Transverse colon (tissue), 4 donors: ENCODE data around the gene PDE10A.

Experiments used
- EP300 ChIP-seq: sonication (generic); formaldehyde crosslinking; IDR thresholded peaks from one replicate; pipeline ENCODE4 v1.6.1; 2017; ENCODE audit warnings: antibody characterized with exemption, low read depth
- POLR2A ChIP-seq: fragments of 450-650 bp; IDR thresholded peaks from one replicate; pipeline ENCODE4 v1.6.1; 2016; ENCODE audit warnings: antibody characterized with exemption, mild to moderate bottlenecking, moderate library complexity
- POLR2AphosphoS5 ChIP-seq, 3 donors: sonication (generic); formaldehyde crosslinking; IDR thresholded peaks; one replicate each; pipeline ENCODE4 v1.6.1; 2016; ENCODE audit warnings: antibody characterized with exemption in 3 of 3
- TF ChIP-seq, protein P1 (sequence below), 5 experiments: fragments of 200-600 bp in 3 of 5; fragments of 450-650 bp in 2 of 5; sonication (generic) in 3 of 5; IDR thresholded peaks; 1 replicate in 2 of 5; 2 replicates in 3 of 5; pipeline ENCODE4 v1.5.1; 2016 to 2017; ENCODE audit warnings: antibody characterized with exemption in 5 of 5, inconsistent platforms in 3 of 5, mild to moderate bottlenecking in 2 of 5, moderate library complexity in 1 of 5

DNA sequence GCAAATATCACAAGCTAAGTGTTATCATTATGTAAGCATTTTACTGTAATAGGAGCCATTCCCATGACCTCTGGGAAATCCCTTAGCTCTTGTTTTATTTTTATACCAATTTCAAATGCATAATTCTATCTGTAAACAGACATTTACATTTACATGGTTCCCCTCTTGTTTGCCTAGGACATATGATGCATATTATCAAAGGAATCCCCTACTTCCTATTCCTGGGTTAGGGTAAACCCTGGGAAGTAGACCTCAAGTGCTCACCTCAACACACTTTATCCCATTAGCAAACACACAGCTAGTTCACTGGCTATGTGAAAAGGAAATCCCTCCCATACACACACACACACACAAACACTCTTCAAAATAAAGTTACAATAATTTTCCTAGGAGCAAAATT, 27.1 kb downstream of the PDE10A start:
- TF ChIP-seq POLR2A, result no peak
- TF ChIP-seq, protein P1, sequence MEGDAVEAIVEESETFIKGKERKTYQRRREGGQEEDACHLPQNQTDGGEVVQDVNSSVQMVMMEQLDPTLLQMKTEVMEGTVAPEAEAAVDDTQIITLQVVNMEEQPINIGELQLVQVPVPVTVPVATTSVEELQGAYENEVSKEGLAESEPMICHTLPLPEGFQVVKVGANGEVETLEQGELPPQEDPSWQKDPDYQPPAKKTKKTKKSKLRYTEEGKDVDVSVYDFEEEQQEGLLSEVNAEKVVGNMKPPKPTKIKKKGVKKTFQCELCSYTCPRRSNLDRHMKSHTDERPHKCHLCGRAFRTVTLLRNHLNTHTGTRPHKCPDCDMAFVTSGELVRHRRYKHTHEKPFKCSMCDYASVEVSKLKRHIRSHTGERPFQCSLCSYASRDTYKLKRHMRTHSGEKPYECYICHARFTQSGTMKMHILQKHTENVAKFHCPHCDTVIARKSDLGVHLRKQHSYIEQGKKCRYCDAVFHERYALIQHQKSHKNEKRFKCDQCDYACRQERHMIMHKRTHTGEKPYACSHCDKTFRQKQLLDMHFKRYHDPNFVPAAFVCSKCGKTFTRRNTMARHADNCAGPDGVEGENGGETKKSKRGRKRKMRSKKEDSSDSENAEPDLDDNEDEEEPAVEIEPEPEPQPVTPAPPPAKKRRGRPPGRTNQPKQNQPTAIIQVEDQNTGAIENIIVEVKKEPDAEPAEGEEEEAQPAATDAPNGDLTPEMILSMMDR (IDR thresholded peaks at IDR 0.05), result no peak
- no peak for TF ChIP-seq POLR2AphosphoS5 (IDR thresholded peaks at IDR 0.05)
- no peak for TF ChIP-seq EP300
